Measurements from ENCODE around the gene UBE2K. TPM values are rescaled to one million over a fixed set of nuclear protein-coding genes. Genes with fewer than 3 reads are reported as not detected.

Gene UBE2K
- total and polyA plus RNA-seq, 2 of the 13 experiments (the other 11 are each of a cell fraction or from before 2014, with no cell fraction given): 36.2 to 81.0 TPM

GRCh38 chr4:39648213-39648612 lies 49.7 kb upstream of the UBE2K start (continued):
- no peak for TF ChIP-seq ZNF431 (CRISPR knock-in tag; IDR thresholded peaks at IDR 0.05; ENCODE audit: borderline replicate concordance, low read depth)
- TF ChIP-seq ZGPAT (CRISPR knock-in tag; IDR thresholded peaks at IDR 0.05): peak; percentile 34; the same call in 1 of the 2 replicates
- no peak for TF ChIP-seq IKZF4 (CRISPR knock-in tag; IDR thresholded peaks at IDR 0.05; ENCODE audit: borderline replicate concordance, low read depth, not compliant biosample characterization)
- peak; percentile 47; the same call in 1 of the 2 replicates for TF ChIP-seq ZNF629 (CRISPR knock-in tag; conservative IDR thresholded peaks at IDR 0.05)
- no peak for TF ChIP-seq IKZF5 (CRISPR knock-in tag; IDR thresholded peaks at IDR 0.05)
- no peak for TF ChIP-seq LRRFIP1 (CRISPR knock-in tag; conservative IDR thresholded peaks at IDR 0.05)
- TF ChIP-seq EEA1 (CRISPR knock-in tag; IDR thresholded peaks at IDR 0.05; ENCODE audit: borderline replicate concordance): no peak
- TF ChIP-seq ZNF333 (CRISPR knock-in tag; IDR thresholded peaks at IDR 0.05; ENCODE audit: borderline replicate concordance): no peak
- TF ChIP-seq AGO2 (optimal IDR thresholded peaks at IDR 0.05; ENCODE audit: low read depth, low read length): no peak
- TF ChIP-seq ZNF446 (CRISPR knock-in tag; IDR thresholded peaks at IDR 0.05): no peak
- no peak for TF ChIP-seq ZNF839 (CRISPR knock-in tag; IDR thresholded peaks at IDR 0.05; ENCODE audit: borderline replicate concordance)
- no peak for TF ChIP-seq REST (IDR thresholded peaks at IDR 0.05; ENCODE audit: borderline replicate concordance in 1 of 2, low read depth in 1 of 2, low read length in 2 of 2)
- no peak for TF ChIP-seq ZNF777 (CRISPR knock-in tag; IDR thresholded peaks at IDR 0.05)
- peak; percentile 68 for TF ChIP-seq PAXIP1 (CRISPR knock-in tag; conservative IDR thresholded peaks at IDR 0.05)

Measured in HepG2 (cell line).